H4 (cell line): Measurements from ENCODE around the gene PRDM7. TPM values are rescaled to one million over a fixed set of nuclear protein-coding genes. Genes with fewer than 3 reads are reported as not detected.
"Not testable (repeated sequence)": the region's sequence is repeated elsewhere in the genome, so short reads cannot be mapped to it uniquely, and the experiment has no call there.

Source experiments
- DNase-seq: peaks from one replicate; pipeline ENCODE4 v3.0.0-alpha.2; 2015; ENCODE audit warnings: low spot score
- total RNA-seq: library from RNA; depleted of rRNA; stranded (reverse); fragments of >200 nt; shearing (Covaris generic); gene quantifications from 2 replicates; pipeline ENCODE4 v1.2.3, GENCODE V29; 2014; rRNA removed

PRDM7 gene
- total RNA-seq, 1 experiment from 2014 or later = not detected

DNA sequence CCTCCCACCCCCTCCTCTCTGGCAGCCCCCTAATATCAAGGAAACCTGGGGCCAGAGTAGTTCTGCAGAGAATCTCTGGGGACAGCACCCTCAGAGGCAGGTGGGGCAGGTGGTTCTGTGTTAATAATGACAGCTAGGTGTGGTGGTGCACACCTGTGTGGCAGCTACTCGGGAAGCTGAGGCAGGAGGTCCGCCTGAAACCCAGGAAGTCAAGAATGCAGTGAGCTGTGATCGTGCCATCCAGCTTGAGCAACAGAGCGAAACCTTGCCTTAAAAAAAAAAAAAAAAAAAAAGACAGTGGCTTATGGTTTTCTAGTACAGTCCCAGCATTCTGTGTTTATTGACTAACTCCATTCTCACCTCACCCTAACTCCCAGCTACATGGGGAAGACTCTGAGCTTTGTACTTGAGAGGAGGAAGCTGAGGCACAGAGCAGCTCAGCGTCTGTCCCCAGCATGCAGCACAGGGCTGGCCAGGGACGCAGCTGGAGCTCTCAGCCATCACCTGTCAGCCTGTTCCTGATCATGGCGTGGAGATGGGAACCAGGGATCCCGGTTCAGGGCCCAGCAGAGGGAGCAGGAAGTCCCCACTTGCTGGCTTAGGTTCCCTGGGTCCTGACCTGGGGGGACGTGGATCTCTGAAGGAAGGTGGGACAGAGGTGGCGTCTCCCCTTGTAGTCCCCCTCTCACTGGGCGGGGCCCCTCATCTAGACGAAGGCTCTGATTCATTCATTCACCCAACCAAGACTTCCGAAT is 64.0 kb downstream of the PRDM7 start:
- no peak for DNase-seq

DNA sequence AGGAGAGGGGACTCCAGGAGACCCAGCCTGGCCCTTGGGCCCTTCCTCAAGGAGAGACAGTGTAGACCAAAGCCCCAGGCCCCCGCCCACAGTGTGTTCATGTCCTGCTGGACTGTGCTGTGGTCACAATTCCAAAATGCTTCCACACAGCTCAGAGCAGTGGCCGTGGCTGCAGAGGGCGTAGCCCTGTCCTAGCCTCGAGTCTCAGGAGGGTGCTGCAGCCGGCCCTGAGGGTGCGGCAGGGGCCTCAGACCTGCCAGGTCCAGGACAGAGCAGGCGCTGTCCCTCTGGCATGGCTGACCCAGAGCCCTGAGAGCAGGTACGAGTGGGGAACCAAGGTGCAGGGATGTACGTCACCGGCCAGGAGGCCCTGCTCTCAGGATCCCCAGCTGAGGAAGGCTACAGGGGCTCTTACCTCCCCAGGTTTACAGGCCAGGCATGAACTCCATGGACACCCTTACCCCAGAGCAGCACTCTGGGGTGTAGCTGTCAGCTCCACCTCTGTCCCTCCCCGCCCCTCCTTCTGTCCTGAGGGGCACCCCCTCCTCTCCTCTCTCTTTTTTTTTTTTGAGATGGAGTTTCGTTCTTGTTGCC is 65.1 kb downstream of the PRDM7 start:
- DNase-seq = no peak

DNA sequence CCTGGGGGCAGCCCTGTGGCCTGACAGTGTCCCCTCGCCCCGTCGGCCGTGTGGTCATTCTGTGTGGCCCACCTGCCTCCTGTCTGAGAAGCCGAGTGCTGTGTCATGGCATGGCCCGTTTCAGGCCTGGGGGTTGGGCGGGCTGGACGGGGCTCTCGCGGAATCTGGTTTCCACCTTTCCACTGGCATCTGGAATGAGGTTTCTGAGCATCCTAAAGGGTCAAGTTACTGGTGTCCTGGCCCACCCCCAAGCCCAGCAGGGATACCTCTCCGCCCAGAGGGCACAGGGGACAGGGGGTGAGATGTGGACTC is 65.7 kb downstream of the PRDM7 start:
- no peak for DNase-seq

DNA sequence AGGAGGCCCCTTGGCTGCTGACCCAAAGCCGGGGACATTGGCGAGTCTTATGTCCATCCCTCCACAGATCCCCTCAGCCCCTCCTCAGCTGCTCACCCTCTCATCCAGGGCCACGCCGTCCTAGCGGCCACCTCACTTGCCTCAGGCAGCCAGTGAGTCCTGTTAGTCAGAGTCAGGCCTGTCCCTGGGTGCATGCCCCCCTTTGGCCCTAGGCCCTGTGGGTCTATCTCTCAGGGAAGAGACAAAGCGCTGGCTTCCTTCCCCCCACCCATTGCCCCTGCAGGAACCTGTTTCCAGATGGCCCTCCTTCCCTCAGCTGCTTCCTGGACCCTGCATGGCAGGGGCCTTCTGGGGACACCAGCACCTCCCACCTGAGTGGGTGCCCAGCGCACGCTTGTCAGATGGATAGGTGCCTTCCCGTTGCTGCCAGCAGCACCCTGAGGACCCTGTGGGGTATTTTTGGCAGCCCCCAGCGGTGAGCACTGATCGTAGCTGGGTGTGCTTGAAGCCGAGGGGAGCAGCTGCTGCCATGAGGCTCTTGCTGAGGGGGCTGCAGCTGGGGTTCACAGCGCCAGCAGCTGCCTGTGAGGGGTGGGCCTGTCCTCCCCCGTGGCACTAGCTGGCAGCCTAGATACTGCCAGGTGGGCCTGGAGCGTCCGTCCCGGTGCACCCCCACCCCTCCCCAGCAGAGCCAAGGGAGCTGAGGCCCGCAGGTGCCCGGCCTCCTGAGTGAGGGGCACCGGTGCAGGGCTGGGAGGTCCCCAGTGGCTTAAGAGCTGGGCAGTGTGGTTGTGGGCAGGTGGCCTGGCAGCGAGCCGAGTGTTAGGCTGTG is 66.2 kb downstream of the PRDM7 start:
- no peak for DNase-seq

DNA sequence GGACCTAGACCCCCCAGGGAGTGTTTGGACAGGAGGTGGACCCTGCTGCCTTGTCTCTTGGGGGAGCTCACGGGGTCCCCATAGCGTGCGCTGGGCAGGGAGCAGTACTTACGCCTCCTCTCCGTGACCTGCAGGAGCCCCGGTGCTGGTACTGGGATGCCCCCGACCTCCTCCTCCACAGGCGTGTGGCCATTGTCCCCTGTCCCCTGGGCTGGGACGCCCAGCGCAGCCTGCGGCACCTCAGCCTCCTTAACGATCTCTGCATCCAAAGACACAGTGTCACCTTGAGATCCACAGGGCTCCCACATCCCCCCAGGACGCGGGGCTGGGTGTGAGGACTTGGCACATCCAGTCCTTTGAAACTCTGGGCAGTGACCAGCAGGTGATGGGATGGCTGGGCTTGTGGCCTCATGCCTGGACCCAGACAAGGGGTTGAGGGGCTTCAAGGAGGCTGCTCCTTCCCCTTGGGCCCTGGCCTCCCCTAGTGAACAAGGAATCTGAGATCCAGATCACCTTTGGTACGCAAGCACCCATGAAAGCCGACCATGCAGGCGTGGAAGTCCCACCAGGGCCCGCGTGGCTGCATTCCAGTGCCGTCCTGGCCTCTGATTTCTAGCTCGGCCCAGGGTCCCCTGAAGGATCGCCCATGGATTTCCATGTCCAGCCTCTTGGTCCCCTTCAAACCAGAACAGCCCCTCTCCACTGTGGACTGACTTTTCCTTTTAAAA is 67.8 kb downstream of the PRDM7 start:
- DNase-seq = no peak

DNA sequence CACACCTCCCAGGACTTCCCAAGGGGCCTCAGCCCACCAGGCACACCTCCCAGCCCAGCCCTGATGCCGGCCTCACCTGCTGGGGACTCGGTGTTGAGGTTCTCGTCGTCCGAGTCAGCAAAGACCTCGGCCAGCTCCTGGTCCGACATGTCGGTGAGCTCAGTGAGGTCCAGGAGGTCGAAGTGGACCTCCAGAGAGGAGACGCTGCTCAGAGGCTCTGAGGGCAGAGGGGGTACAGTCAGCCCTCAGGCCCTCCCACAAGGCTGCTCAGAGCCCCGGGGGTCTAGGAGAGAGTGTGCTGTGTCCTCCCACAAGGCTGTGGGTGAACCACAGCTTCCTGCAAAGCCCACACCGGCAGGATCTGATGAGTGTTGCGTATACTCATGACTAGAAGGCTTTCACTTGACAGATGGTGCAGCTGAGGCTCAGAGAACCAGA is 68.4 kb downstream of the PRDM7 start:
- no peak for DNase-seq

DNA sequence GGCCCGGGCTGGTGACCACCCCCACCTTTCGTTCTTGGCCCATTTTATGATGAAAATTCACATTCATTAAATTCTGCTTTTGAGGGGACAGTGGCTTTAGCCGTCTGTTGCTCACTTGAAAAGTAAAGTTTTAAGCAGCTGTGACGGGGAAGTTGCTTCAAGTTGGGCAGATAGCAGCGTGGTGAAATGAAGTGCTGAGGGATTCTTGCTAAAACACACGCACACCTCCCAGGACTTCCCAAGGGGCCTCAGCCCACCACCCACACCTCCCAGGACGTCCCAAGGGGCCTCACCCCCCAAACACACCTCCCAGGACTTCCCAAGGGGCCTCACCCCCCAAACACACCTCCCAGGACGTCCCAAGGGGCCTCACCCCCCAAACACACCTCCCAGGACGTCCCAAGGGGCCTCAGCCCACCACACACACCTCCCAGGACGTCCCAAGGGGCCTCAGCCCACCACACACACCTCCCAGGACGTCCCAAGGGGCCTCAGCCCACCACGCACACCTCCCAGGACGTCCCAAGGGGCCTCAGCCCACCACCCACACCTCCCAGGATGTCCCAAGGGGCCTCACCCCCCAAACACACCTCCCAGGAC is 69.4 kb downstream of the PRDM7 start:
- DNase-seq = not testable (repeated sequence)

DNA sequence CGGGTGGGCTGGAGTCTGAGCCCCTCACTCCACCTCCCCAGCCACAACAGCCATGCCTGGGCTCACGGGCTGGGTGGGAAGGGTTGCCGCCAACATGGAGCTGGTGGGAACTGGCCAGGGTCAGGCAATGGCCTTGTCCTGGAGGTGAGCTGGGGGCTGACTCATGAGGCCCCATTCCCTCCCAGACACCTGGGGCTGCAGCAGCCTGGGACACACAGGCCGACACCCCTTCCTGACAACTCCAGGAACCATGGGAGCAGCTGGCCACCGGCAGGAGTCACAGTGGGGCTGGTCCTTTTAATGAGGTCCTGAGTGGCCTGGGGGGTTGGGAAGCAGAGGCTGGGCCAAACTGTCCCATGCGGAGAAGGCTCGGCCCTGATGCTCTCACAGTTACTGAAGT is 70.1 kb downstream of the PRDM7 start:
- no peak for DNase-seq

Other genes with a start within 250 kb of the PRDM7 start
- gene SPIRE2, start 248.9 kb downstream of the PRDM7 start, total RNA-seq = 4.6 and 5.0 TPM in 2 replicates
- 95.7 and 97.1 TPM in 2 replicates for gene TCF25, start 203.7 kb downstream of the PRDM7 start, total RNA-seq
- gene MC1R, start 158.5 kb downstream of the PRDM7 start, total RNA-seq = 1.1 and 1.8 TPM in 2 replicates
- 217 and 304 TPM in 2 replicates for gene TUBB3, start 154.0 kb downstream of the PRDM7 start, total RNA-seq
- 53.9 and 68.6 TPM in 2 replicates for gene DEF8, start 128.6 kb downstream of the PRDM7 start, total RNA-seq
- 8.7 and 11.7 TPM in 2 replicates for gene DBNDD1, start 57.9 kb downstream of the PRDM7 start, total RNA-seq